ENCODE results near the gene GSTM3.

Gene GSTM3

DNA sequence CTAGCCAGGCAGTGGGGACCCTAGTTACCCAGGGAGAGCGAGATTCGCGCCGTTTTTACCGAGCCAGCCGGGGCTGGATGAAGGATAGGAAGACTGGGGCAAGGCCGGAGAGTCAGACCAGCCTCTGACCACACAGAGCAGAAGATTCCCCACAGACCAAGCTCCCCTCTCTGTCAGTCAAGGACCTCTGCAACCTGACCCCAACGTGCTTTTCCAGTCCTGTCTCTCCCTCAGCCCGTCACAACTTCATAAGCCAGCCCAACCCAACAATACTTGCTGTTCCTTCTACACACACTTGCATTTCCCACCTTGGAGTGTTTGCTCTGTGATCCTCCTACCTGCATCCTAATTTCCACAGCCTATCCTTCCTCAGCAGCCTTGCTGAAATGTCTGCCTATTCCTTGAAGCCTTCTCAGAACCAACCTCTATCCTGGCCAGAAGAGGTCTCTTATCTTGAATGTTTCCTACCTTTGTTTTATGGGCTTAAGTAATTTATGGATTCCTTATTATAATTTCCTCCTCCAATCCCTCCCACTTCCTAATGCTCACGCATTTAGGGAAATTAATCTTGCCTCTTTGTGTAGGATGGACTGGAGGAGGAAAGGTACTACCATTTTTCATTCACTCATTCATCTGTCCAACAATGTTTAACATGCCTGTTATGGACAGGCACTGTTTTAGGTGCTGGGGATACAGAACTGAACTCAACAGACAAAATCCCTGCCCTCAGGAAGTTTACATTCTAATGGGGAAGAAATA is at the start of gene GSTM3:
Gene GSTM3, minus strand, starts transcription at position 424 of the 759 bp plus-strand sequence. CDS start 751 bp downstream, outside the sequence.
- no peak for DNase-seq

DNA sequence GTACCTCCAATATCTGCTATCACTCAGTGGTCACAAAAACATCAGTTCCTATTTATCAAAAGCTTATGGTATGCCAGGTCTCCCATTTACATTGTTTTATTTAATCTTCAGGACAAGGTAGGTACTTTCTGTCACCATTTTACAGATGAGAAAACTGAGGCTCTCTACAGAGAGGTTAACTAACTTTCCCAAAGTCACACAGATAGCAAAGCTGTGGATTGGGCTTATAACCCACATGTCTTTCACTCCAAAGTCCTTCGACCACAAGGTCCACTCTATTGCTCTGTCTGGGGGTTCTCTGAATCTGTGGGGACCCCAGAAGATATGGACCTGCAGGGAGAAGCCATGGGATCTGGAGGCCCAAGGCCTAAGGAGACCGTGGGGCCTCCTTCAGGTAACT is 49.5 kb upstream of the GSTM3 start:
- DNase-seq = no peak

DNA sequence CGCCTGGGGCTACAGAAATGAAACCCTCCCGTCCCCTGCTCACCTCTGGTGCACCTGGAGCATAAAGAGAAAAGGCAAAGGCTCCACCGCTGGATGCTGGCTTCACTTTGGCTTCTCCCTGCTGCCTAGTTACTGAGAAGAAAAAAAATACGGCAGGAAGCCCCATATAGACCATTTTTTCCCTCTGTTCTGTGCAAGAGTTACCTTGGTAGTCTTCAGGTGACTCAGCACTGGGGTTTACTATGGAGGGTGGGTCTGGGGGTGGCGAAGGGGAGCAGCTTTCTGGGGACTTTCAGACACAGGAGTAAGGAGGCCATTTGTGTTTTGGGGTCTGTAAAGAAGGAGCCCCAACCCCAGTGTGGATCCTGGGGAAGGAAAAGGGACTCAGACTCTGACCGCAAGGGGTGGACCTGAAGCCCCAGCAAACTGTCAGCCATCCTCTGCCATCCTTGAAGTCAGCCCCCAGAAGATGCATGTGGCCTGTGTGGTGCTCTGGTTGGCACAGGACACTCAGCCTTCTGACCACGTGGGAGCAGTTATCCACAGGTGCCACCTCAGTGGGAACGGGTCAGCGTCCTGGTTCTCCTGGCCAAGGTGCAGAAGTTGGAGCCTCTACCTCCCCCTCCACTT is 48.8 kb upstream of the GSTM3 start:
- no peak for DNase-seq

DNA sequence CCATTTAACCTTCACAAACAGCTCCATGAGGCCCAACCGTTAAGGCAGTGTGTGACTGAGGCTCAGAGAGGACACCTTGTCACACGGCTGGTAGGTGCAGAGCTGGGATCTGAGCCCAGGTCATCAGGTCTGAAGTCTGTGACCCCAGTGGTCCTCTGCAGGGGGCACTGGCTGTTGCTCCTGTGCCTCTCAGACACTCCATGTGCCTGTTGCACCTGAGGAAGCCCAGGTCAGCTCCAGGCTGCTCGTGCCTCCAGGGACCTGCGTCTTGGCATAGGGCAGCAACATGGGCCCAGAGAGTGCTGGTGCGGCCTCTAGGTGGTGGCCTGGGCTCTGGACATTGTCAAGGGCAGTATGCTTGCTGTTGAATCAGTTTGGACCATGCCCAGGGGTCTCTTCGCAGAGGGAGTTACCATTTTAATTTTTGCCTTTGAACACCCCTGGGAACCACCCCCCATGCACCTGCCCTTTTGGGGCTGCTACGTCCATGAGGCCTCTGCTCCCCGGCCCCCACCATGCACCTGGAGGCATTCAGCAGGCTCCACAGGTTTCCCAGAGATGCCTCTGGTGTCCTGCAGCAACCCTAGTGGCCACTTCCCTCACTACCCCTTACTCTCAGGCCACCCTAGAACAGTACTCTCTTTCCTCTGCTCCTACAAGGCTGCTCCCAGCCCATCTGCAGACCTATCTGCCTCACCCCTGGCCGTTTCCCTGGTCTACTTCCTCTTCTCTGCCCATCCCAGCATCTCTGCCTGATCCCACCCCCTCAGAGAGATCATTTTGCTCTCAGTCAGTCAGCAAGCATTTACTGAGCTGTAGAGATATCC is 48.1 kb upstream of the GSTM3 start:
- DNase-seq = no peak

DNA sequence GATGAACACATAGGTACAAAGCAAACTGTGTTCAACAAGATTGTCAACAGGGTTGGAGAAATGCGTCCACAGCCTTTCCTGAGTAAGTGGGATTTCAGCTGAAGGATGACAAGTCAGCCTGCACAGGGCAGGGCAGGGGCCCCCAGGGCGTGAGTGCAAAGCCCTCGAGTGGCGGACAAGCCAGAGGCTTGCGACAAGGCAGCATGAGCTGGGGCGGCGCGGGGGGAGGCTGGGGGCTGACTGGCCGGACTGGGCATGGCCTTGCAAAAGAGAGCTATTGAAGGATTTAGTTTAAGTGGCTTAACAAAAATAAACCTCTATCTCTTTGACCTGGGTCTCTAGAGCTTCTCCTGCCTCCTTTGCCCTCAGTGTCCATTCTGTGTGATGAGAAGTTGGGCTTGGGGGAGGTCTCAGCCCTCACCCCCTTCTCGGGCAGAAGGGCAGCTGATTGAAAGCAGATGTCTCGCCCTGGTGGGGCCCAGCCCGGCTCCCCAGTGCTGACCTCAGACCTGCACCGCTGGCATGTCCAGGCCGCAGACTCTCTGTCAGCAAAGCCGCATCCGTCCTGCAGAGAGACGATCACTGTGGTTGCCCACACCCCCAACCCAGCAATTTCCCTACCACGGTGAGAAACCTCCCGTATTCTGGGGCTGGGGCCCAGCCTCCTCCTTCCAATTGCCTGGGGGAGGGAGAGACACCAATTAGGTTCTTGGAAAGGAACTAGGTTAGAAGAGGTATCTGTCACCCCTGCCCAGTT is 47.2 kb upstream of the GSTM3 start:
- no peak for DNase-seq

DNA sequence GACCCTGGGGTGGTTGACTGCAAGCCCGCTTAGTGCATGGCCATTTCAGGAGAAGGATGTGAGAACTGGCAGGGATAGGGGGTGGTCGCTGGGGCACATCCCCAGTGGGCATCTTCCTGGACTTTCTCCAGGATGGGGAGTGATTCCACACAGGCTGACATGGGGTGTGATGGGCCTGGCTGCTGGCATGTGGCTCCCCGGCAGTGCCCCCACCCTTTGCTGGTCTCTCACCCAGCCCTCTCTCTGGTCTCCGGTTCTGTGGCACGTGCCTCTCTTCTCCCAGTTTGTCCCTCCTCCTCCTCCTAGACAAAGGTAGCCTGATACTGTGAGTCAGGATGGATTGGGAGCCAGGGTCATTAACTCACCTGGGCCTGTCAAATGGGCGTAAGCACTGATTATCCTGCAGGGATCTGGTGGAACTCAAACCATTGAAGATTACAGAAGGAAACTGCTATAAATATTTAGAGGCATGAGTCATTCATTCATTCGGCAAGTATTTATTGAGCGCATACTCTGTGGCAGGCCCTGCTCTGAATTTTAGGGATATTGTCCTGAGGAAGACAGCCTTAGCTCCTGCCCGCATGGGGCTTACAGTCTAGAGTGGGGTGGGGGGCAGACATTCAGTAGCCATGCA is 46.5 kb upstream of the GSTM3 start:
- DNase-seq = no peak

DNA sequence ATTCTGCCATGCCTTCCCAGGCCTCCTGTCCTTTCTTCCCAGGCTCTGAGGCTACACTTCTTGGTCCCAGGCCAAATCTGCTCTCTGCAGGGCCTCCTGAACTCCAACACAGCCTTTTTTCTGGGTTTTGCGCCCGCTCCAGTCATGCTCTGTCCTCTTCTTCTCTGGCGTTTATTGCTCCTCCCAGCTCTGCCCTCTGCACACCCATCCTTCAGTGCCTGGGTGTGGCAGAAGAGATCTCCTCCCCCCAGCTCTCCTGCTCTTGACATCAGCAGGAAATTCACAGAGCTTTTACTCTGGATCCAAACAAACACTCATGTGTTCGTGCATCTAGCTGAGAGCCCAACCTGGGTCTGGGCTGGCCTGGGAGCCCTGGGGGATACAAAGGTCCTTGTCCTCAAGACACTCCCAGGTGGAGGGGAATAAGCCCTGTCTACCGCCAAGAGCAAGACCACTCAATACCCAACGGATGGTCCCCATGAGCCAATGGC is 45.7 kb upstream of the GSTM3 start:
- no peak for DNase-seq

DNA sequence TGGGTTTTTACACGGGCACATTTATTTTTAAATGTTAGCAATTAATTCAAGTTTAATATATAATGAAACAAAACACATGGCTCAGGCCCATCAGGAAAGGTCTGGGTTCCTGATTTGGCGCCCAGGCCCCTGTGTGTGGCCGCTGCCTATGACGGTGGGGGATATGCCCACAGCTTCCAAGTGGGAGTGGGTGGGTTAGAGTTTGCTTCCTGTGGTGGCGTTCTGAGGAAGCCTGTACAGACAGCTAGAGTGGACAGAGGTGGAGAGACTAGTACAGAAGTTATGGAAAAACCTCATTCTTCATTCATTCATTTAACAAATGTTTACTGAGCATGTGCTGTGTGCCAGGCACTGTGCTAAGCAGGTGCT is 45.3 kb upstream of the GSTM3 start:
- no peak for DNase-seq

DNA sequence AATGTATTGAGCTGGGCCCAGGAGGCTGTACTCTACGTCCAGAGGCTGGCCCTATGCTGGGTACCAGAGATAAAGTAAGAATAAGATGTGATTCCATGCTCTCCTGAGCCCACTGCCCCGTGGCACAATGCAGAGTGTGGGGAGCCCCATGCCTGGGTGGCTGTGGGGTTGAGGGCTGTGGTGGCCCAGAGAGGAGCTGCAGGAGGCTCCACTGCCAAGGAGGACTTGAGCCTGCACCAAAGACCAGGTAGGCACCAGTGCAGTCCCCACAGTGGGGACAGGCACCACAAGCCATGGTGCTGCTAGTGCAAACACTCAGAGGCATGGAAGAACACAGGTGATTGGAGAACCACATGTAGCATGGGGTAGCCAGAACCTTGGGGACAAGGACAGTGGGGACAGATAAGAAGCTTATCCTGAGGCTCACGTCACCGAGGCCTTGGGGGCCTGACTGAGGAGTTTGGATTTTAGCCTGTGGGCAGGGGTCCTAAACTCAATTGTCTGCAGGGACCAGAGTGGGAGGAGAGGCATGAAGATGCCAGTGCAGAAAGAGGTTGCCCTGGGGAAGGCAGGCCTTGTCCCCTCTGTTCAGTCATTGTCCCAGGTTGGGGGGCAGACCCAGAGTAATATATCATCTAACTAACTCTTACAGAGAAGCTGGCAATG is 44.7 kb upstream of the GSTM3 start:
- no peak for DNase-seq

DNA sequence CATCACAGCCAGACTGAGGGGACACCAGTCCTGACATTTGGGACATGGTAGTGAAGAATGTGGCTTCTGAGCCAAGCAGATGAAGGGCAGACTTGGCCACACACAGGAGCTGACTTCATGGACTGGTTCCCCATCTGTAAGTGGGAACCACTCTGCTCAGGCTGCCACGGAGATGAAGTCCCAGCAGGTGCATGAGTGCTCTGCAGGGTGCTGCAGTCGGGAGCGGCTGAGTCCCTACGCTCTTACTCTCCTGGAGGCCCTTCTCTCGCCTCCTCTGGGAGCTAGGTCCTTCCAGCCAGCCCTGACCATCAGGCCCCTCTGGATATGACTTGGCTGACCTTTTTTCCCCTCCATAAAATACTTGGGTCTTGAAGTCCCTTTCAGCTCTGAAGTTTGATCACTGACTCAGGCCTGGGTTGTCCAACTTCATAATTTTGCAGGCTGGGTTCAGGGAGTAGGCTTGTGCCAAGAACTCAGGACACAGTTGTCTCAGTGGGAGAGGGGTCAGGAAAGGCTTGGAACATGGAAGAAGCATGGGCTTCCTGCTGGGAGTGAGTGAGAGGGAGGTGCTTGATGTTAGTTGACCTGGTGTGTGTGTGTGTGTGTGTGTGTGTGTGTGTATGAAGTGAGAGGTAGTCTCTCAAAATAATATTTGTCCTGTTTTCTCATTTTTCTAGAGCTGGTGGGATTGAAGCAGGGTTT is 43.9 kb upstream of the GSTM3 start:
- no peak for DNase-seq

DNA sequence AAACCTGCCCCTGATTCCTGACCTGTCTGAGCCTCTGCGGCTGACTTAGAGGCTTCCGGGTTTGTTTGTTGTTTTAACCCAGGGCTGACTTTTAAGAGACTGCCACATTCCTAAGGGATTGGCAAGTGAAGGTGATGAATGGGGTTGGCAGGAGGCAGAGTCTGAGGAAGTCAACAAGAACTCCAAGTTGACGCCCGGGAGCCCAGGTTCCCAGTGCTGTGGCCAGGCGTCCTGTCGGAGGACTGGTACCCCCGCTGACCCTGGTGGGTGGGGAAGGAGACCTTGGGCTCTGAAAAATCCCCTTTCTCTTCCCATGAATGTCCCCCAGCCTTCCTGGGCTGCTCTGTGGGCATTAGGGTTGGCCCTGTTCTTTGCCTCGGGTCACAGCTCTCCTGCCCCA is 42.6 kb upstream of the GSTM3 start:
- DNase-seq = no peak

DNA sequence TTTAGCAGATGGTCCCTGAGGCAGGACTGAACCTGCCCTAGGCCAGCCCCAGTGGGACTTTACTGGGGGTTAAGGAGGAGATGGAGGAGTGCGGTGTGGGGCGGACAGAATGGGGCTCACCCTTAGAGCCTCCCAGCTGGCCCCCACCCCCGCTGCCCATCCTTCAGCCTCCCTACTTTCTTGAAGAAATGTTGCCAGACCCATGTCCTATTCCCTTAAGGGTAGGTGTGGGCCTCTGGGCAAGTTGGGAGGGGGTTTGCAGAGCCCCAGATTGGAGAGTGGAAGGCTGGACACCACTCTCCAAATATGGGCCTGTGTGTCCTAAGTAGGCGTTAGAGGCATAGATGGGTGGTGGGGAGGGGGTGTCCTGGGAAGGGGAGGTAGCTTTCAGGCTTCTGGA is 42.1 kb upstream of the GSTM3 start:
- DNase-seq = no peak

DNA sequence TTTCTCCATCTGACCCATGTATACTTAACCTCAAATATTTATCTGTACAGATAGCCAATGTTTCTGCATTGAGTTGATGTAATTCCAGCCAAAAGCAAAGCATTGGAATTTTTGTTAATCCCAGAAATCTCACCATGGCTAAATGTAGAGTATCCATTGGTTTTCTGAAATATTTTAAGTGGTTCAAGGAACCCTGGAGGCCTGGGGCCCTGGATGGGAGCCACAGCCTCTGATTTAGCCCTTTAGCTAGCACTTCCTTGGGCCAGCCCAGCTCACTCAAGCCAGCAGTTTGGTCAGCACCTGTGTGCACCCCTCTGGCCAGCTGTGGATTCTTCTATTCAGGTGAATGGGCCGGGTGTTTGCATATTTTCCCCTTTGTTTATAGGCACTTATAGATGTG is 41.7 kb upstream of the GSTM3 start:
- DNase-seq = no peak

DNA sequence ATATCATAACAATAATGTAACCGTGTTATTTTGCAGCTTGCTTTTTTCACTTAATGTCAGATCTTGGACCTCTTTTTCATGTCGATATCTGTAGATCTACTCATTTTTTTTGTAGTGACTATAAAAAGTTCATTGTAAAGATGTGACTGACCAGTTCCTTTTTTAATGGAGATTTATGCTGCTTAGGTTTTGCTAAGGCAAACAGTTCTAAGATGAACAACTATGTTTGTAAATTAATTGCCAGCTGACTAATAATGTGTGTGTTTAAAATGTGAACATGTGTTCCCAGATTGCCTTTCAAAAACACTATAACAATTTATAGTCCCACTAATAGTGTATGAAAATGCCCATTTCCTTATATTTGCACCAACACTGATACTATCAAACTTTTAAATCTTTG is 41.0 kb upstream of the GSTM3 start:
- DNase-seq = no peak

DNA sequence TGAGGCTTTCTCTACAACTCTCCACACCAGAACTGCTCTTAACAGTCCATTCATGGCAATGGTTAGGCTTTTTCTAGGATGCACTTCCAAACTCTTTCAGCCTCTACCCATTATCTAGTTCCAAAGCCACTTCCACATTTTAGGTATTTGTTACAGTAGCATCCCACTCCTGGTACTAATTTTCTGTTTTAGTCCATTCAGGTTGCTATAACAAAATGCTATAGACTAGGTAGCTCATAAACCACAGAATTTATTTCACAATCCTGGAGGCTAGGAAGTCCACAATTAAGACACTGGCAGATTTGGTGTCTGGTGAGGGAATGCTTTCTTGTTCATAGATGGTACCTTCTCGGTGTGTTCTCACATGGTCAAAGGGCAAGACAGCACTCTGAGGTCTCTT is 40.1 kb upstream of the GSTM3 start:
- DNase-seq = no peak

DNA sequence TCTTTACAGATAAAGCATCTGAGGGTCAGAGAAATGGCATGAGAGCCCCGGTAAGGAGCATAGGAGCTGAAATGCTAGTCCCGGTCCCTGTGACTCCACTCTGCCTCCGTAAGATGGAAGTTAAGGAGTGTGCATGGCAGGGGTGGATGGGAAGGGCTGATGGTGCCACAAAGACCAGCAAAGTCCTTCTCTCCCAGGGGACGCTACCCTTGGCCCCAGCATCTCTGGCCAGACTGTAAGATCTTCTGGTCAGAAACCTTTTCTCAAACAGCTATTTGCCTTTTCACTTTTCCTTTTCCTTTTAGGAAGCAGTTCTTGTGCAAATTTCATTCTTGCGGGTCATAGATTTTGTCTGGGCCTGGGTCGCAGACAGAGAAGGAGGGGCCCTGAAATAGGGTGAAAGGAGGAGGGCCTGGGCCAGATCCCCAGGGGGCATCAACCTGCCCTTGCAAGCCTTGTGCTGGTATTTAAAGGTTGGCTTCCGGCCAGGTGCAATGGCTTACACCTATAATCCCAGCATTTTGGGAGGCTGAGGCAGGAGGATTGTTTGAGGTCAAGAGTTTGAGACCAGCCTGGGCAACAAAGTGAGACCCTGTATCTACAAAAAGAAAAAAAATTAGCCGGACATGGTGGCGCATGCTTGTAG is 37.3 kb upstream of the GSTM3 start:
- DNase-seq = no peak

DNA sequence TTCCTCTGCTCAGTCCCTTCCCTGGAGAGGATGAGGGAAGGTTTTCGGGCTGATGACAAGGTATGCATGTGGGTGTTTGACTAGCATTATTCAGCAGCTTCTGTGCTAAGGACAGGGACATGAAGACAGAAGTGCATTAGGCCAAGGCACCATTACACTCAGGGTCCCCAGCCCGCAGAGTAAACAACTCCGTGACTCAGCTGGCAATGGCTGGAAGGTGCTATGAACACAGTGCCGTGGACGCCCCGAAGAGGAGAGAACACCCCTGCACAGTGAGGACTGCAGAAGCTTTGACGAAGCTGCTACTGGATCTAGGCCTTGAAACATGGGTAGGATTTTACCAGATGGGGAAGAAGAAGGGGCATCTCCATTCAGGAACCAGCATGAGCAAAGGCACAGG is 36.6 kb upstream of the GSTM3 start:
- no peak for DNase-seq

DNA sequence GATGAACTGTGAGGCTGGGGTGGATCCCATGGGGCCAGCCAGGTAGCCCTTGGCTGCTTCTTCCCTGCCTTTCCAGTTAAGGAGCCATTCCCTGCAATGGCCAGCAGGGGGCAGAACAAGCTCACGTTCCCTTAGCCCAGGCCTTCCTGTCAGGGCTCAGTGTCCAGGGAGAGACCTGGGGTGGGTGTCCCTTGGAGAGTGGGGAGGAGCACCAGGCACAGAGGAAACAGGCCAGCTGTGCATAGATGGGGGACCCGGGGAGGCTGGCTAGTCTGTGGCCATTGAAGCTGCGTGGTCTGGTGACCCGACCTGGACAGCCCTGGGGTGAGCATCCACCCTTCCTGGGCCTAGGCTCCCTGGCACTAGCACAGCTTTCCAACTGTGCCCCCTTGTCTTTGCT is 36.1 kb upstream of the GSTM3 start:
- DNase-seq = peak; percentile 86

DNA sequence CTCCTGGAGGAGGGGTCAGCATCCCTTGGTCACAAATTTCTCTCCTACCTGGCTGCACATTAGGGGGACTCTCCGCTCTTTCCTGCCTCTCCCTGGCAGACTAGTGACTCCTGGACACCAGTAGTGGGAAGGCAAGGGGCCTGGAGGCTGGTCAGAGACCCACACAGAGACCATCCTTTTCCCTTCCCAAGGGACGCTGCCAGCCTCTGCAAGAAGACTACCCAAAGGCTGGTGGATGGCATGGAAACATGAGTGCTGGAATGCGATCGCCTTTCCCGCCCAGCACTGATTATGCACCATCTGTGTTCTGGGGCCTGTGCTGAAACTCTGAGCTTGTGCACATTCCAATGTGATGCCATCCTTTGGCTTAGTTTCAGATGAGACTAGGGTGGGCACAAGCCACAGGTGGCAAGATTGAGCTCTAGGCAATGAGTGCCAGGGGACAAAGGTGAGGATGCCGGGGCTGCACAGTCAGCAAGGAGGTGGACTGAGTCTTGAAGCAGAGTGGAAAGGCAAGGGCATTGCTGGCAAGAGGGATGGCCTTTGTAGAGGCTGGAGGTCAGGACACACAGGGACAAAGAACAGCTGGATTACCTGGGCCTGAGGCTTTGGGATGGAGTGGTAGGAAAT is 35.5 kb upstream of the GSTM3 start:
- DNase-seq = no peak

DNA sequence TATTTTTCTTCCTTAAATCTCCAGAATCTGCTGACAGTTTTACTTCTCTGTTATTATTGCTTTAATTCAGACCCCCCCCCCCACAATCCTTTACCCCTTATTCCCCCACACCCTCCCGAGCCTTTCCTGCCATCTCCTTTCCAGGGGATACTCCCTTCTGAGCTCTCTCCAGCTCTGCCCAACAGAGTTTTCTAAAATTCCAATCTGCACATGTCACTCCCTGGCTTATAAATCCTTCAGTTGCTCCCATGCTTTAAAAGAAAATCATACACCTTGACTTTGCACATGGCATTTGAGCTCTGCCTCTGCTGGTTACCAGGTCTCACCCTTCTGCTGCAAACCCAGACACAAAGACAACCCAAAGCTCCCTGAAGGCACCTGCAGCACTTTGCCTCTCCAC is 34.6 kb upstream of the GSTM3 start:
- no peak for DNase-seq

Data from activated CD4-positive, alpha-beta T cell treated with anti-CD3 and anti-CD28 coated beads for 48 hours (primary cell).